SK-N-DZ (cell line): ENCODE measurements around the gene WNT9A.
A peak's percentile ranks its signal among the peaks of the same experiment; 100 is the strongest.

Experiments
- DNase-seq: peaks from one replicate; pipeline ENCODE4 v3.0.0-alpha.2; 2015; ENCODE audit warnings: low spot score

WNT9A gene

GRCh38 chr1:227942021-227942715, 5.6 kb downstream of the WNT9A start:
- peak; percentile 64 for DNase-seq

- no peak for DNase-seq
Measured at GRCh38 chr1:227941509-227942020, 6.2 kb downstream of the WNT9A start.

GRCh38 chr1:227940791-227941241, 6.9 kb downstream of the WNT9A start:
- DNase-seq, result no peak

- no peak for DNase-seq
Measured at GRCh38 chr1:227939791-227940771, 7.7 kb downstream of the WNT9A start.

- DNase-seq, result no peak
Measured at GRCh38 chr1:227938911-227939790, 8.6 kb downstream of the WNT9A start.

GRCh38 chr1:227938276-227938675, 9.5 kb downstream of the WNT9A start:
- DNase-seq, result no peak

GRCh38 chr1:227937838-227938145, 9.9 kb downstream of the WNT9A start:
- no peak for DNase-seq

- no peak for DNase-seq
Measured at GRCh38 chr1:227937031-227937837, 10.5 kb downstream of the WNT9A start.

GRCh38 chr1:227935826-227936225, 11.9 kb downstream of the WNT9A start:
- no peak for DNase-seq

GRCh38 chr1:227934476-227935313, 13.0 kb downstream of the WNT9A start:
- no peak for DNase-seq

GRCh38 chr1:227929751-227930472, 17.8 kb downstream of the WNT9A start:
- DNase-seq, result no peak

- no peak for DNase-seq
Measured at GRCh38 chr1:227928811-227929375, 18.8 kb downstream of the WNT9A start.

GRCh38 chr1:227927971-227928741, 19.6 kb downstream of the WNT9A start:
- DNase-seq, result no peak

GRCh38 chr1:227926896-227927885, 20.5 kb downstream of the WNT9A start:
- DNase-seq, result no peak

- DNase-seq, result no peak
Measured at GRCh38 chr1:227926216-227926791, 21.4 kb downstream of the WNT9A start.

GRCh38 chr1:227925582-227926198, 22.0 kb downstream of the WNT9A start:
- no peak for DNase-seq
